H9 (cell line): Measurements from ENCODE around the gene CCL27. TPM values are rescaled to one million over a fixed set of nuclear protein-coding genes. Genes with fewer than 3 reads are reported as not detected.

ENCODE experiments used
- DNase-seq: peaks from one replicate; pipeline ENCODE4 v3.0.0-alpha.2; 2017
- H2AFZ ChIP-seq: one replicate; pipeline ENCODE4 v1.6.1; 2013; ENCODE audit warnings: mild to moderate bottlenecking, low read length, control low read depth, moderate library complexity
- H2AK5ac ChIP-seq: 2 replicates; pipeline ENCODE4 v1.6.1; 2013; ENCODE audit warnings: low read length, control low read depth, mixed read lengths; ENCODE audit not compliant: insufficient read length
- H2BK120ac ChIP-seq: one replicate; pipeline ENCODE4 v1.6.1; 2013; ENCODE audit warnings: low read depth, mild to moderate bottlenecking, low read length, control low read depth, inconsistent platforms; ENCODE audit not compliant: poor library complexity, severe bottlenecking
- H2BK12ac ChIP-seq: 2 replicates; pipeline ENCODE4 v1.6.1; 2013; ENCODE audit warnings: low read length, control low read depth, mixed read lengths, low read depth; ENCODE audit not compliant: insufficient read length
- H2BK15ac ChIP-seq: 2 replicates; pipeline ENCODE4 v1.6.1; 2013; ENCODE audit warnings: low read depth, low read length, control low read depth
- H2BK20ac ChIP-seq: one replicate; pipeline ENCODE4 v1.6.1; 2013; ENCODE audit warnings: low read depth, mild to moderate bottlenecking, low read length, control low read depth, inconsistent platforms; ENCODE audit not compliant: poor library complexity, severe bottlenecking
- H2BK5ac ChIP-seq: 2 replicates; pipeline ENCODE4 v1.6.1; 2013; ENCODE audit warnings: low read length, control low read depth, mixed read lengths; ENCODE audit not compliant: insufficient read length
- H3K14ac ChIP-seq: 2 replicates; pipeline ENCODE4 v1.6.1; 2013; ENCODE audit warnings: low read length, control low read depth; ENCODE audit not compliant: insufficient read depth
- H3K18ac ChIP-seq: 2 replicates; pipeline ENCODE4 v1.6.1; 2013; ENCODE audit warnings: low read depth, mild to moderate bottlenecking, mixed read lengths, low read length, control low read depth; ENCODE audit not compliant: insufficient read length
- H3K23ac ChIP-seq: 2 replicates; pipeline ENCODE4 v1.6.1; 2013; ENCODE audit warnings: low read length, control low read depth, mixed read lengths, low read depth; ENCODE audit not compliant: insufficient read length
- H3K23me2 ChIP-seq: 2 replicates; pipeline ENCODE4 v1.6.1; 2013; ENCODE audit warnings: low read depth, mild to moderate bottlenecking, mixed read lengths, low read length, control low read depth; ENCODE audit not compliant: insufficient read length, poor library complexity, severe bottlenecking
- H3K27ac ChIP-seq: 2 replicates; pipeline ENCODE4 v1.5.1; 2013; ENCODE audit warnings: low read length, control low read depth, mixed read lengths, low read depth; ENCODE audit not compliant: insufficient read length
- H3K27me3 ChIP-seq: 2 replicates; pipeline ENCODE4 v1.6.1; 2013; ENCODE audit warnings: low read length, control low read depth, inconsistent platforms; ENCODE audit not compliant: insufficient read depth
- H3K4ac ChIP-seq: 2 replicates; pipeline ENCODE4 v1.6.1; 2013; ENCODE audit warnings: low read depth, mild to moderate bottlenecking, control low read depth, inconsistent platforms, low read length, moderate library complexity
- H3K4me1 ChIP-seq: 2 replicates; pipeline ENCODE4 v1.6.1; 2013; ENCODE audit warnings: low read length, control low read depth, inconsistent platforms; ENCODE audit not compliant: insufficient read depth
- H3K4me2 ChIP-seq: 2 replicates; pipeline ENCODE4 v1.6.1; 2013; ENCODE audit warnings: low read length, control low read depth, mixed read lengths; ENCODE audit not compliant: insufficient read length, insufficient read depth
- H3K56ac ChIP-seq: 2 replicates; pipeline ENCODE4 v1.6.1; 2013; ENCODE audit warnings: low read depth, mild to moderate bottlenecking, mixed read lengths, low read length, control low read depth; ENCODE audit not compliant: insufficient read length
- H3K79me1 ChIP-seq: 2 replicates; pipeline ENCODE4 v1.6.1; 2013; ENCODE audit warnings: low read depth, mild to moderate bottlenecking, moderate library complexity, low read length, control low read depth, inconsistent platforms; ENCODE audit not compliant: insufficient read depth, poor library complexity, severe bottlenecking
- H3K79me2 ChIP-seq: 2 replicates; pipeline ENCODE4 v1.6.1; 2013; ENCODE audit warnings: low read length, control low read depth, inconsistent platforms; ENCODE audit not compliant: insufficient read depth
- H3K9ac ChIP-seq: 2 replicates; pipeline ENCODE4 v1.6.1; 2013; ENCODE audit warnings: low read length, control low read depth, mixed read lengths; ENCODE audit not compliant: insufficient read length; ENCODE audit errors: extremely low read depth
- H3K9me3 ChIP-seq: one replicate; pipeline ENCODE4 v1.6.1; 2013; ENCODE audit warnings: low read depth, low read length, inconsistent platforms; ENCODE audit not compliant: control insufficient read depth
- H3T11ph ChIP-seq: one replicate; pipeline ENCODE4 v1.6.1; 2013; ENCODE audit warnings: mild to moderate bottlenecking, low read length, control low read depth, inconsistent platforms
- H4K20me1 ChIP-seq: one replicate; pipeline ENCODE4 v1.6.1; 2013; ENCODE audit not compliant: control insufficient read depth, insufficient read length, insufficient read depth
- H4K5ac ChIP-seq: 2 replicates; pipeline ENCODE4 v1.6.1; 2013; ENCODE audit warnings: low read depth, mild to moderate bottlenecking, mixed read lengths, low read length, control low read depth; ENCODE audit not compliant: insufficient read length
- H4K8ac ChIP-seq: replicated peaks from 2 replicates; pipeline ENCODE4 v1.6.1; 2013; ENCODE audit warnings: low read length, control low read depth, mixed read lengths, low read depth; ENCODE audit not compliant: insufficient read length
- H4K91ac ChIP-seq: 2 replicates; pipeline ENCODE4 v1.6.1; 2013; ENCODE audit warnings: low read depth, mild to moderate bottlenecking, moderate library complexity, mixed read lengths, low read length, control low read depth; ENCODE audit not compliant: insufficient read length
- H3K27ac Mint-ChIP-seq, 3 experiments: 2 replicates in 2 of 3; 3 replicates in 1 of 3; pipeline ENCODE4 v1.8.0; 2020 to 2021; ENCODE audit warnings: mixed read lengths in 3 of 3, mild to moderate bottlenecking in 1 of 3, moderate library complexity in 1 of 3
- H3K27me3 Mint-ChIP-seq: 2 replicates; pipeline ENCODE4 v1.8.0; 2021; ENCODE audit warnings: low read depth, mild to moderate bottlenecking, moderate library complexity, mixed read lengths
- H3K36me3 Mint-ChIP-seq, 3 experiments: 2 replicates in 2 of 3; 3 replicates in 1 of 3; pipeline ENCODE4 v1.8.0; 2020 to 2021; ENCODE audit warnings: low read depth in 3 of 3, mixed read lengths in 3 of 3; ENCODE audit not compliant: insufficient read depth in 1 of 3
- H3K4me1 Mint-ChIP-seq, 2 experiments: 2 replicates each; pipeline ENCODE4 v1.8.0; 2020; ENCODE audit warnings: mixed read lengths in 2 of 2
- H3K4me3 Mint-ChIP-seq, 2 experiments: 2 replicates in 1 of 2; 3 replicates in 1 of 2; pipeline ENCODE4 v1.8.0; 2020 to 2021; ENCODE audit warnings: mild to moderate bottlenecking in 2 of 2, mixed read lengths in 2 of 2, moderate library complexity in 1 of 2
- H3K9me3 Mint-ChIP-seq, 2 experiments: 2 replicates in 1 of 2; 3 replicates in 1 of 2; pipeline ENCODE4 v1.8.0; 2020; ENCODE audit warnings: mild to moderate bottlenecking in 2 of 2, mixed read lengths in 2 of 2, moderate library complexity in 1 of 2
- whole genome bisulfite sequencing: extraction: QIAGEN DNeasy Blood & Tissue Kit; methylation state at CpG from one replicate; pipeline ENCODE4 v1.1.7; 2013; ENCODE audit warnings: missing lambda C conversion rate, low lambda C conversion rate, mixed read lengths; ENCODE audit not compliant: insufficient read length; ENCODE audit errors: extremely low coverage; 5-methylcytosine and 5-hydroxymethylcytosine counted together
- total RNA-seq: library from RNA; stranded (reverse); gene quantifications from 2 replicates; pipeline ENCODE4 v1.2.1, GENCODE V29; 2021
- TF ChIP-seq, protein P1 (sequence below): fragments of 200-600 bp; sonication (generic); conservative IDR thresholded peaks from 3 replicates; pipeline ENCODE4 v1.8.0; 2021; ENCODE audit warnings: antibody characterized with exemption, mild to moderate bottlenecking

Gene CCL27
- total RNA-seq, 1 experiment from 2014 or later: 0.28 TPM

DNA sequence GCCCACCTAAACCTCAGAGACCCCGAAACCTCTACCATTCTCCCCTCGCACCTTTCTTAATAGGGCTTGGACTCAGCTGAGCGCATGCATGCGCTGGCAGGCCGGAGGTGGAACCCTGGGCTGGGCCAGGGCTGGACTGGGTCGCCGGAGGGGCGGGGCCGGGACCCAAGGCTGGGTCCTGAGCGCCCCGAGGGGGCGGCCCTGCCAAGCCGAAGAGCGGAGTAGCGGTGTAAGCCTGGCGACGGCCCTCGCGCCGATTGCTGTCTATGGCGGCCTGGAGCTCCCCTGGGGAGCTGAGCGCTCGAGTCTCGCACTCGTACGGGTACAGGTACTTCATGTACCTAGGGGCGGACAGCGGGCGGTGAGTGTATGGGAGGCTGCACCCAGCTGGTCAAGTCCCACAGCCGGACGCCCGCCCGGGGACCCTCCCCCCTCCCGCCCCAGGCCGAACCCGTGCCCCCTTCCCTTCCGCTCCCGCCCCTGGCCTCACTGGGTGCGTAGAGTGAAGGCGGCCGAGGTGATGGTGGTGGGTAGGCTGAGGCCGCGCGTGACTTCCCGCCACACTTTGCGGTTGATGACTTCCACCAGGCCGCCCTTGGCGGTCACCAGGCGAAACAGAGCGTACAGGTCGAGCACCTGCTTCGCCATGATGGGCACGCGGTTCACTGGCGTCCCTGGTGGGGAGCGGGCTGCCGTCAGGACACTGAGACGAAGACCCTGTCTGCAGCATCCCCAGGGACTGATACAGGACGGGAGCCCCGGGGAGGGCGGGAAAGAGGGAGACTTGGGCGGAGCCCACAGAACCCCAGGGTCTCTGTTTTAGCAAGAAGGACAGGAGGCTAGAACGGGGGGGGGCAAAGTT lies 38.9 kb downstream of the CCL27 start:
- Histone ChIP-seq H3K23ac (no peak overlapping the region), H4K5ac (no peak overlapping the region), H3K27ac (no peak overlapping the region), H3K9ac (no peak overlapping the region), H3K14ac (no peak overlapping the region; the same call in 1 of the 2 replicates), H3K9me3 (no peaks in the 10 kb centered on the region), H2BK12ac (no peak overlapping the region), H3K79me2 (no peaks in the 10 kb centered on the region), H2AK5ac (no peak overlapping the region), H2BK120ac (no peak overlapping the region), H2BK15ac (no peak overlapping the region), H2BK5ac (no peak overlapping the region), H3K23me2 (peaks cover 9% of the 10 kb centered on the region), H4K20me1 (no peaks in the 10 kb centered on the region), H2AFZ (no peak overlapping the region), H3K4ac (no peak overlapping the region), H3K79me1 (no peaks in the 10 kb centered on the region), H3K27me3 (peaks cover 35% of the 10 kb centered on the region), H3K4me2 (no peak overlapping the region), H3K4me1 (0 out of 2 replicates have a peak, but pooled peaks cover 3% of the 10 kb centered on the region), H4K8ac (no peak overlapping the region), H3K18ac (no peak overlapping the region), H2BK20ac (no peak overlapping the region), H4K91ac (no peak overlapping the region), H3K56ac (no peak overlapping the region), H3T11ph (no peak overlapping the region)
- WGBS: no CpG with 5 or more reads among the region's 63 CpGs
- H3K4me1 Mint-ChIP-seq: peaks cover 17 to 32% of the 10 kb centered on the region in 2 experiments
- H3K27ac Mint-ChIP-seq: no peak overlapping the region
- peak overlapping the region in 1 of 2 experiments; percentile 63; a peak in 1 of 5 replicates for H3K4me3 Mint-ChIP-seq
- no peak for DNase-seq
- peaks cover 0 to 3% of the 10 kb centered on the region in 2 experiments; a peak in 2 of 5 replicates for H3K9me3 Mint-ChIP-seq
- TF ChIP-seq, protein P1, sequence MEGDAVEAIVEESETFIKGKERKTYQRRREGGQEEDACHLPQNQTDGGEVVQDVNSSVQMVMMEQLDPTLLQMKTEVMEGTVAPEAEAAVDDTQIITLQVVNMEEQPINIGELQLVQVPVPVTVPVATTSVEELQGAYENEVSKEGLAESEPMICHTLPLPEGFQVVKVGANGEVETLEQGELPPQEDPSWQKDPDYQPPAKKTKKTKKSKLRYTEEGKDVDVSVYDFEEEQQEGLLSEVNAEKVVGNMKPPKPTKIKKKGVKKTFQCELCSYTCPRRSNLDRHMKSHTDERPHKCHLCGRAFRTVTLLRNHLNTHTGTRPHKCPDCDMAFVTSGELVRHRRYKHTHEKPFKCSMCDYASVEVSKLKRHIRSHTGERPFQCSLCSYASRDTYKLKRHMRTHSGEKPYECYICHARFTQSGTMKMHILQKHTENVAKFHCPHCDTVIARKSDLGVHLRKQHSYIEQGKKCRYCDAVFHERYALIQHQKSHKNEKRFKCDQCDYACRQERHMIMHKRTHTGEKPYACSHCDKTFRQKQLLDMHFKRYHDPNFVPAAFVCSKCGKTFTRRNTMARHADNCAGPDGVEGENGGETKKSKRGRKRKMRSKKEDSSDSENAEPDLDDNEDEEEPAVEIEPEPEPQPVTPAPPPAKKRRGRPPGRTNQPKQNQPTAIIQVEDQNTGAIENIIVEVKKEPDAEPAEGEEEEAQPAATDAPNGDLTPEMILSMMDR: no peak
- H3K27me3 Mint-ChIP-seq: peaks cover 59% of the 10 kb centered on the region
- no peaks in the 10 kb centered on the region; a peak in 2 of 7 replicates for H3K36me3 Mint-ChIP-seq
